Measurements from ENCODE around the gene RBM26.
"Not testable (repeated sequence)": the region's sequence is repeated elsewhere in the genome, so short reads cannot be mapped to it uniquely, and the experiment has no call there.

The RBM26 gene

DNA sequence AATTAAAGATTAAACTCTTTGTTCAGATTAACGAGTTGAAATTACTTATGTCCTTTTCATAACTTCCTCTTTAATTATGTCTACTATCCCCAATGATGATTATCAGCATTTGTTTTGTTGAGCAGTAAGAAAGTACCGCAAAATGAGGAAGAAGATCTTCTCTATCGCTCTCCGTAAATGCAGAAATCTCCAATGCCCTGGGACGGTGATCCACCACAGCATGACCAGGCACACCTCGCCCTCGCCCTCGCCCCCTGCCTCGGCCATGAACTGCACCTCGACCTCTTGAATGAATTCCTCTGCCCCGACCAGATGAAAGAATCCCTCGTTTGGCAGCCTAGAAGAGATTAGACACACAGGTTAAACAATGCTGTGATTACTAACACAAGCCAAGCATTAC is 69.1 kb downstream of the RBM26 start:
- no peak for DNase-seq (ENCODE audit: low spot score)

DNA sequence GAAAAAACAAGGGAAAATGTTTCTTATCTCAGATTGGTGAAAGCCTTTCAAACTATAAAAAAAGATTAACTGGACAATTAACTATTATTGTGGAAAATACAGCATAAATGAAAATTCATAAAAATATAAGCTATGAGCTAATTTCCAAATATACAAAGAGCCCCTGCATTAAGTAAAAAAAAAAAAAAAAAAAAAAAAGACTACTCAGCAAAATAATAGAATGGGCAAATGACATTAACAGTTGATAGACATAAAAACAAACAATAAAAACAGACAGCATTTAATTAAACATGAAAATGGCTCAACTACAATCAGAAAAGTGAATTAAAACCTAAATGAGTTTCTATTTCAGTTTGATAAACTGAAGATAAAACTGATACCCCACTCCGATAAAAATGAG is 77.5 kb downstream of the RBM26 start:
- DNase-seq (ENCODE audit: low spot score): no peak

DNA sequence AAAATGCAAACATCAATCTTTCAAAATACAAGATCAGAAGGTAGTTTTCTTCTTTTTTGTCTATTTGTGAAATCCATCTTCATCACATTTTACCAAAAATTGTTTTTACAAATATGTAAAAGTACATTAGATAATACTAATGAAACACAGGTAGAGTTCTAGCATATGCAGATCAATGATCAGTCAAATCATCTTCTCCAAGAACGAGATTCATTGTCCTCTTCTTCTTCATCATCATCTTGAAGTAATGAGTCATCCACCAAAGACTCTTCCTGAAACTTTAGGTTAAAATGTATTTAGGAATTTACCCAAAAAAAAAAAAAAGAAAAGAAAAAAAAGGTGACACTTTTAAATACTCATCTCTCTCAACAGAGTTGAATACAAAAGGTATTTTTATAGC is 85.6 kb downstream of the RBM26 start:
- DNase-seq (ENCODE audit: low spot score): peak; percentile 4

DNA sequence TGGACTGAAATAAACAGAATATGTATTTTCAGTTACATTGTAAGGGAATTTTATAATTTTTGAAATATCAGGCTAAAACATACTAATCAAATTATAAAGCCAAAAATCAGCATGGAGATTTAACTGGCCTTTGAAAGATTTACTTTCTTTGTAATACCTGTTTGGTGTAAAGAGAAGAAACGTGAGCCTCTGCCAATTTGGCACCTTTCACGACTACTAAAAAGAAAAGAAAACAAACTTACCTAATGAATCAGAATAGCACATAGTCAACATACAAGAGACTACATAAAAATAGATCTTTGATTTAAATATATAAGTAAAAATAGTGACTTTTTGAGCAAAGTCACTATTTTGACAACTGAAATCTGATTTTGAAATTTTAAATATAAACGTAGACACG is 87.4 kb downstream of the RBM26 start:
- DNase-seq (ENCODE audit: low spot score): no peak

DNA sequence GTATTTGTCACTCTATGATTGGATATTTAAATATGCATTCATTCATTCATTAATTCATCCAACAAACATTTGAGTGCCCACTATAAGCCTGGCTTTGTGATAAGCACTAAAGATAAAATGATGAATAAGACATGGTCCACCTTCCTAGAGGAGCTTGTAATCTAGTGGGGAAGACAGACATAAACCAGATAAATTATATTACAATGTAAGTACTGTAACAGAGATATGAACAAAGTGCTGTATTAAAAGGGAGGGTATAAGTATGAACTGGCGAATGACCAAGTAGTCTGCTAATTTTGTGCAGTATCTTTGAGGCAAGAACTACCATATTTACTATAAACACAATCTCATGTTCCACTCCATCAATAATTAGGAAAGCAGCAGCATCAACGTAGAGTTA is 88.2 kb downstream of the RBM26 start:
- no peak for DNase-seq (ENCODE audit: low spot score)

DNA sequence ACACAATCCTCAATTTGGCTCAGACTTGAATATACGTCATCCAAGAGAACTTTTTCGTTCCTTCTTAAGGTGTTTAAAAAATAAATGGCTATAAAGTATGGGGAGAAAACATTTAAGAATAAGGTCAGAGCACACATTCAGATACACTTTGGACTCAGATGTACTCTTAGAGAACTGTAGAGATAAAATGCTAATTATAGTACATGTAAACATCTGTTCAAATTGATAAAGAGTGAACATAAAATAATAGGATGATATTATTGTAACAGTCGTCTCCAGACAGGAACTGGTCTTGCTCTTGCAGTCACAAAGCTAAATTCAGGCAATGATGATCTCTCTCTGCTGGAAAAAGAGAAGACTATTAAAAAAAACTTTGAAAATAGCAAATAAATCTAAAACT is 91.4 kb downstream of the RBM26 start:
- DNase-seq (ENCODE audit: low spot score): no peak

DNA sequence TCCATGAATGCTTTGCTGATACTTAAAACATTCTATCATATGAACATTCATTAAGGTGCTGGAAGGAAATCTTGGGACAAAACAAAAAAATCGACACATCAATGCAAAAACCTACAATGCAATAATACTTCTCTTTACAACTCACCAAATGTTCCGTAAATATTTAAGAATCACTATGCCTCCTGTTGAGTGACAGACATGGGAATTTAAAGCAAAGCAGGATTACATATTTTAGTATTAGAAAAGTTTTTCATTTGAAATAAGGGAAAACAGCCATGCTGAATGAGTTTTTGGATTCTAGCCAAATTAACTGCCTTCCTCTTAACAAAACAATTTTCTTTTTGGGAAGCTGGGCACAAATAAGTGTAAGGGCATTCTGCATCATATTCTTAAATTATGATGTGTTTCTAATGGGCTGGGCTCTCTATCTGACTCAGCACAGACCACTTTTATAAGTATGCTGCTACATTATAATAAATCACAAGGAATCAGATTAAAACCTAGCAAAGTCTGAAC is 93.7 kb downstream of the RBM26 start:
- DNase-seq (ENCODE audit: low spot score): no peak

DNA sequence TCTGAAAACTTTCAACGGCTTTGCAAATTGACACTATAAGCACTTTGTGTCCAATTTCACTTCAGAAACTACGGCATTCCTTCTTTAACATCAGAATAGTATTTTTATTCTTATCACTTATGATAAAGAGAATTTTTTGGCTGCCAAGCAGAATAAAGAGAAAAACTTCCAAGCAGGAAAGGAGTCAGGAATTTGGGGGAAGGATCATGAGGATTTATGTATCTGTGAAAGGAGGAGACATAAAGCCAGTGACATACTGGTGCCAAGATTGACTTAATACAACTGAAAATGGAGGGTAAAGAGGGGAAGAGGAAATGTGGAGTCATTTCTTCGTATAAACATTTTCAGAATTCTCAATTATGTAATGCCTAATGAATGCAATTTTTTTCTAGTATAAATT is 94.7 kb downstream of the RBM26 start:
- no peak for DNase-seq (ENCODE audit: low spot score)

DNA sequence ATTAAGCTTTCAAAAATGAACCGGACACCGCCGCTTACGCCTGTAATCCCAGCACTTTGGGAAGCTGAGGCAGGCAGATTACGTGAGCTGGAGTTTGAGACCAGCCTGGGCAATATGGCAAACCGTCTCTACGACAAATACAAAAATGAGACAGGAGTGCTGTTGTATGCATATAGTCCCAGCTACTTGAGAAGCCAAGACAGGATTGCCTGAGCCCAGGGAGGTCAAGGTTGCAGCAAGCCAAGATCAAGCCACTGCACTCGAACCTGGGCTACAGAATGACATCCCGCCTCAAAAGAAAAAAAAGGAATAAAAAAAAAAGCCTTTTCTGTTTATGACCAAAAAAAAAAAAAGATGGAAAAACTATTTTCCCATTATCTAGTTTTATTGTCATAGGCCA is 96.4 kb downstream of the RBM26 start:
- no peak for DNase-seq (ENCODE audit: low spot score)

DNA sequence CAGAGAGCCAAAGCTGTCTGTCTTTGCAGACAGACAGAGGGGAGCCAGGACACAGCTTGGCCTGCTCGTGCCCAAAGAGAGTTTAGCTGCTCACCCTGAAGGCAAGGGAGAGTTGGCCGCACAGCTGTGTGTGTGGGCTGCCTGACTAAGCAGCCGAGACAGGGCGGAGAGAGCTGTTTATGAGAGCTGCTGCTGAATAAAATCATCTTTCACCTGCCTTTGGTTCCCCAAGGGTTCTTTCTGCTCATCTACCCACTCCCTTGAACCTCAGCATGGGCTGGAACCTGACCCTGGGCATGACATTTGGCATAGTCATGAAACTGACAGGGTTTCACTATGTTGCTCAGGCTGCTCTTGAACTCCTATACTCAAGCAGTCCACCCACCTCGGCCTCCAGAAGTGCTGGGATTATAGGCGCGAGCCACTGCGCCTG is 98.2 kb downstream of the RBM26 start:
- DNase-seq (ENCODE audit: low spot score): no peak

DNA sequence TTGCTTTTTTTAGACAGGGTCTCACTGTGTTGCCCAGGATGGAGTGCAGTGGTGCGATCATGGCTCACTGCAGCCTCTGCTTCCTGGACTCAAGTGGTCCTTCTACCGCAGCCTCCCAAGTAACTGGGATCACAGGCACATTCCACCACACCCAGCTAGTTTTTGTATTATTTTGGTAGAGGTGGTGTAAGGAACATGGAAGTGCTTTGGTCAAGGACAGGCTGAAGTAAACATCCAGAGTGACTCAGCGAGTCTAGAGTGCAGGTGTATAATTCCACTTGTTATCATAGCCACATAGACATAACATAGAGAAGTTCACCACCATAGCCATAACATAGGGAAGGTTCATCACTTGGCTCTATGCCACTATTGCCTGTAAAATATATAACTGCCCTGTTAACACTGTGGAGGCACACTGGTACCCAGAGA is 98.6 kb downstream of the RBM26 start:
- no peak for DNase-seq (ENCODE audit: low spot score)

DNA sequence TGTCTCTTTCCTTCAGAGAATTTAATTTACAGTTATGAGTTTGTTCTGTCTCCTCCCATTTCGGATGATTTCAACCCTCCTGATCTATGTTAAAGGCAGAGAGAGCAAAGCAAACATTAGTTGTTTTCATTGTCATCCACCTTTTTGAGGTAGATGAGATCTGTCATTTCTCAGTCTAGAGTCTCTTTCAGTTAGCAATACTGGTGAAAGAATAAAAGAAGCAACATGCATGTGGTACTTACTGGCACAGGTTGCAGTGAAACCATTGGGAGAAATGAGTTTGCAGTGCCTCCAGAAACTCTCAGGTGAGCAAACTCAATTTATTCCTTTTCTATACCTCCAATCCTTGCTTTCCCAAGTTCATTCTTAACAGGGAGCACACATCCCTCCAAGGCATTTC is 99.4 kb downstream of the RBM26 start:
- no peak for DNase-seq (ENCODE audit: low spot score)

DNA sequence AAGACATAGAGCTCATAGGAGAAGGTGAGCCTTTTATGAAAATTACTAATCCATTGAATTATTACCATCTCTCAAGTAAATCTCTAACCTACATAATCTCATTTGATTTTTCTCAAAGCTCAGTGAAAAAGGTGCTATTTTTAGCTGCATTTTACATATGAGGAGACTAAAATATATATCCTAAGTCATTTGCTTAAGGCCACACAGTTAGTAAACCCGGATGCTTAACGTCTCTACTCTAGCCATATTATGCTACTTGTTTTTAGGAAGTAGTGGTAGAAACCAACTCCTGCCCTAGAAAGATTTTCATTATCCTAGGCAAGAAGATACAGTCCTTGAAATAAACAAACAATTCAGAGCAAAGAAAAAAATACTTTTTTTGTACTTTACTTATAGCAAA is 108.9 kb downstream of the RBM26 start:
- DNase-seq (ENCODE audit: low spot score): no peak

DNA sequence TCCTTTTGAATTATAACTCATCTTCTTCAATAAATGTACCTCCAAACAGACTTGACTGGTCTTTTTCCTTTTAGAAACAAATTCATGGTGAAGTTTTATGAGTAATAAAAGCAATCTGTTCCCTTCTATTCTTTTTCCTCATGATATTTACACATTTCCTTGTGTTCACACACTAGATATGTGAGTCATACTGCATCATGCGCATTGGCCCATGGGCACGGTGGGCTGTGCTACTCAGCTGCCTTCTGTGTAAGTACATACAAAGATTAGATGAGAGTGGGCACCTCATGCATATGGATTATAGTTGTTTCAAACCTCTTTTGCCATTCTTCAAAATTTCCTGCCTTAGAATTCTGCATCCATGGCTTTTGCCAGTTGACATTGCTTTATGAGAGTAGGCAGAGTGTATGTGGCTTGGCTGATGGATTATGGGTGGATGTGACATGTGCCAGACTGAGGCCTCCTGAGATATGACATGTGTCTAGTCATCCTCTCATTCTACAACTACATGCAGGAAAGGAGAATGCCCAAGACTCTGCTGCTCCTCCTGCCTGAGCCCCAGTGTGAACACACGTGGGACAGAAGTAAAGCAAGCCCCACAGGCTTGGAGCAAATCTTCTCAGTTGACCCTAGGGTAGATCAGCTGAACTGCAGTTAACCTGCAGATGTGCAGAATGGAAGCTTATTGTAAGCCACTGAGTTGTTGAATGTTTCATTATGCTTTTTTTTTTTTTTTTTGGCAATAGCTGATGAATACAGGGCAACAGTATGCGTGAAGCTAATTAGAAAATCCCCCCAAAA is 109.9 kb downstream of the RBM26 start:
- DNase-seq (ENCODE audit: low spot score): no peak

DNA sequence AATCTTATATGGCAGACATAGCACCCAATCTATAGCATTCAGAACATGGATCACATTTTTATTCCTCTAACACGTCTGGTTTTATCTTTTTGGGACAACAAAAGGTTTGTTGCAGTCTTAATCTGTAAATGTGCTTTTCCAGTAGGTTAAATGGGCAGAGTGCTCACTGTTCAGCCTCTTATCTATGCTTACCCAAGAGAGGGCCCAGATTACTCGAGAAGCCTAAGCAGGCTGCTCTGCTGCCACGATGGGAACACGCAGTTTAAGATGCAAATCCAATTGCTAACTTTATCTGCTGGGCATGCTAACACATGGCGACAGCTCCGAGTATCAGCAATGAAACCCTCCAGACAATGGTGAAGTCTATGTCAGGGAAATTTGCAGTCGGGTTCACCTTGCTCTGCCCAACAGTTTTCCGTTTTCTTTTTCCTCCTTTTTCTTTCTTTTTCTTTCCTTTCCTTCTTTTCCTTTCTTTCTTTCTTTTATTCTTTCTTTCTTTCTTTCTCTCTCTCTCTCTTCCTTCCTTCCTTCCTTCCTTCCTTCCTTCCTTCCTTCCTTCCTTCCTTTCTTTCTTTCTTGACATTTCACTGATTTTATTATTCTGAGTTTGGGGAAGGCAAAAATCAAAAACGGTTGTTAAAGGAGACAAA is 115.3 kb downstream of the RBM26 start:
- DNase-seq (ENCODE audit: low spot score): no peak

DNA sequence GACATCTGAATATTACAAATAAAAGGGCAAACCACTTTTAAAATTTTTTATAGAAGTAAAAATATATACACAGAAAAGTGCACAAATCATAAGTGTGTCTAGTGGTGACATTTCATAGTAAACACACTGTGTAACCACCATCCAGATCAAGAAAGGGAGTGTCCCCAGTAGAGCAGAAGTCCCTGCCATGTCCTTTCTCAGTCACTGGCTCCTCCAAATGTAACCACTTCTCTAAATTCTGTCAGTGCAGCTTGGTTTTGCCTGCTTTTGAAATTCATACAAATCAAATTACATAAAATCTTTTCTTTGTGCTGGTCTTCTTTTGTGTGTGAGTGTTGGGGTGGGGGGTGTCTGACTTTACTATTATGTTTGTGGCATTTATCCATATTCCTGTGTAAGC is 116.5 kb downstream of the RBM26 start:
- no peak for DNase-seq (ENCODE audit: low spot score)

DNA sequence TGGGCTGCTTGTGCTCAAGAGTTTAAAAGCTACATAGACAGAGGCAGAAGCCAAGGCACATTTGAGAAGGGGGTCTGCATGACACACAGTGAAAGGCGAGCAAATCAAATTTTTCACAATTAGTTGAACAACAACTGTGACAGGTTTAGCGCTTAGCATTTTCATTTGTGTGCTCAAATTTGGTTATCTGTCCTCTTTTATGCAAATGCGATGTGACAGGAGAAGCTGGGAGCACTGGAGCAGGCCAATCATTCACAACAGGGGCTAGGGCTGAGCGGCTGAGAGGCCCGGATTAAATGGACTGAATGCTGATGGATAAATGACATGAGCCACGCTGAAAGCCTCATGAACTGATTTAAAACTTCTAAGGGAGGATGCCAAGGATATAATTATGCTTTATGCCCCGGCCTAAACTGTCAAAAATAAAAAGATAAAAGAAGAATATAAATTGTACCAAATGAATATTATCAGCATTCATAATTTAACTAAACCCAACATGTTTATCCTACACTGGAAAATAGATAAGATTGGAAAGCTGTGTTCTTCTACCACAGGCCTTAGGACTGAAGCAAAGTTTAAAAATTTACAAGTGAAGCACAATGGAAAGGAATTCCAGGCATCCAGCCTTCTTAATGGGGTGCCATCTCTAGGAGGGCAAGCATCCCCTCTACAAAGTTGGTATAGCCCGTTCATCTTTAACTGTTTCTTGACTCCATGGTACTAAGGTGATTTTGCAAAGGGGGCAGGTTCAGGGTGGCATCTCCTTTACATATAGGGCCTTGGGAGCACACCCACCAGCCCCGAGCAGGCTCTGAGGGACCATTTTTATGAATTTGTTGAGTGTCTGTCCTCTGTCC is 117.9 kb downstream of the RBM26 start:
- no peak for DNase-seq (ENCODE audit: low spot score)

DNA sequence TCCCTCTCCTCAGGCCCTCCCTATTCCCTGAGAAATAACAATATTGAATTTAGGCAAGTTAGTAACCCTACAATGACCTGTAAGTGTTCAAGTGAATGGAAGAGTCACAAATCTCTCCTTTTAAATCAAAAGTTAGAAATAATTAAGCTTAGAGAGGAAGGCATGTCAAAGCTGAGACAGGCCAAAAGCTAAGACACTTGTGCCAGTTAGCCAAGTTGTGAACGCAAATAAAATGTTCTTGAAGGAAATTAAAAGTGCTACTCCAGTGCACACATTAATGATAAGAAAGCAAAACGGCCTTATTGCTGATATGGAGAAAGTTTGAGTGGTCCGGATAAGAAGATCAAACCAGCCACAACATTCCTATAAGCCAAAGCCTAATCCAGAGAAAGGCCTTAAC is 120.9 kb downstream of the RBM26 start:
- DNase-seq (ENCODE audit: low spot score): no peak

DNA sequence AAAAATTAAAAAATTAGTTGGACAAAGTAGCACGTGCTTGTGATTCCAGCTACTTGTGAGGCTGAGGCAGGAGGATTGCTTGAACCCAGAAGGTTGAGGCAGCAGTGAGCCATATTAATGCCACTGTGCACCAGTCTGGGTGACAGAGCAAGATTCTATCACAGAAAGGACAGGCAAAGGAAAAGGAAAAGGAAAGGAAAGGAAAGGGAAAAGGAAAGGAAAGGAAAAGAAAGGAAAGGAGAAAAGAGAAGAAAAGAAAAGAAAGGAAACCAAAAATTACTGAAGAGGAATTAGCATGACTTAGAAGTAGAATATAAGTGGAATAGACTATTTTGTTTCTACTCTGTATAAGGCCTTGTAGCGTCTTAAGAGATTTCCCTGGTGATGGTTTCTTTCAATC is 122.3 kb downstream of the RBM26 start:
- no peak for DNase-seq (ENCODE audit: low spot score)

DNA sequence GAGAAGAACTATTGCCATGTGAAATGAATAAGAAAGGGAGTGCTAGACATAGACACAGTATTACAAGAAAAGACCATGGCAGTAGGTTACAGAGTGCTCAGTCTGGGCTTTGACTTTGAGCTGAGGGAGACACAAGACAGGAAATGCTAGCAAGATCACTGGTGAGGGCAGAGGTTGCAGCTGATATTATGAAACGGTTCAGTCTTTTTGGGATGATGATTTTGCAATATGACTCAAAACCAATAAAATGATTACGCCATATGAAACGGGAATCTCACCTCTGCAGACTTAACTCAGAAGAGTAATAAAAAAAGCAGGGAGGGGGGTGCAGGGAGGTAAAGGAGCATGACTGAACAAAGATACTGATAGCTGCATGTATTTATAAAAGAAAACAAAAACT is 123.1 kb downstream of the RBM26 start:
- DNase-seq (ENCODE audit: low spot score): peak; percentile 19

DNA sequence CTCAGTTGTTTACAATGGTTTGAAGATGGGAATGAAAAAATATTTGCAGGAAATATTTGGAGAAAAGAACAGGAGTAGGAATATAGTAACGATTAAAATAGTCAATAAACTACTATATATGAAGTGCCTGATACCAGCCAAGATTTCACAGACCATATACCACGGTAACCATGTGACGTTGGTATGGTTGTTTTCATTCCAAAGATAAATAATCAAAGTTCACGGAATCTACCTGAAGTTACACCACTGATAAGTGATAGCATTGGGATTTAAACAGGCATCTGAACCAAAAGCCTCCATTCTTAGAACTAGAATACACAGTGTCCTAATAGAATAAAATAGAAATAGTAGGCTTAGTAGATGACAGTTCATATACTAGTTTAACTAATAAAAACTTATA is 123.5 kb downstream of the RBM26 start:
- no peak for DNase-seq (ENCODE audit: low spot score)

DNA sequence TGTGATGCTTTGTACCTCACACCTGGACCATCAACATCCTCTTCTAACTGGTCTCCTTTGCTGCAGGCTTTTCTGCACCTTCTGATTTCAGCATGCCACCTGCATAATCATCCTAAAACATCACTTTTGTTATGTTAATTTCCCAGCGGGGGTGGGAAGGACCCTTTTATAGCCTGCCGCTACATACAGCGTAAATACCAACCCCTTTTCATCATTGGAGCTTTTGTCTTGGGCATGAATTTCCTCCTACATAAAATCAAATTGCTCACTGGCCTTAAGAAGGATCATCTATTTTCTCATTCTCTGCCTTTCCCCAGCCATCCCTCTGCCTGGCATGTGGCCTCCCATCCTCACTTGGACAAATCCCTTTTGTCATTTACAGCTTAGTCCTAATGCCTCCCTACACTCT is 124.7 kb downstream of the RBM26 start:
- DNase-seq (ENCODE audit: low spot score): no peak

DNA sequence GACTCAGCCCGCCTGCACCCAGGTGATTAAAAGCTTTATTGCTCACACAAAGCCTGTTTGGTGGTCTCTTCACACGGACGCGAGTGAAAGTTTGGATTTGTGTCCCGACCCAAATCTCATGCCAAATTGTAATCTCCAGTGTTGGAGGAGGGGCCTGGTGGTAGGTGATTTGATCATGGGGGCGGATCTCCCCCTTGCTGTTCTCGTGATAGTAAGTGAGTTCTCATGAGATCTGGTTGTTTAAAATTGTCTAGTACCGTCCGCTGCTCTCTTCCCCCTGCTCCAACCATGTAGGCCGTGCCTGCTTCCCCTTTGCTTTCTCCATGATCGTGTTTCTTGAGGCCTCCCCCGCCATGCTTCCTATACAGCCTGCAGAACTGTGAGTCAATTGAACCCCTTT is 126.3 kb downstream of the RBM26 start:
- DNase-seq (ENCODE audit: low spot score): not testable (repeated sequence)
